Measurements from ENCODE around the gene MAN2B1. TPM values are rescaled to one million over a fixed set of nuclear protein-coding genes. Genes with fewer than 3 reads are reported as not detected.
"Not testable (repeated sequence)": the region's sequence is repeated elsewhere in the genome, so short reads cannot be mapped to it uniquely, and the experiment has no call there.

The MAN2B1 gene
- polyA plus RNA-seq, 1 donor from 2014 or later: 99.6 TPM

GRCh38 chr19:12629215-12629614, 37.3 kb downstream of the MAN2B1 start:
- Mint-ChIP-seq H3K27ac (no peak overlapping the region), H3K4me3 (no peak overlapping the region), H3K27me3 (no peaks in the 10 kb centered on the region), H3K4me1 (peaks cover 0 to 1% (median 0%) of the 10 kb centered on the region in 3 donors), H3K36me3 (peaks cover 14% of the 10 kb centered on the region), H3K9me3 (peaks cover 0 to 15% (median 2%) of the 10 kb centered on the region in 3 donors)

GRCh38 chr19:12628040-12629022, 38.2 kb downstream of the MAN2B1 start:
- H3K27ac Mint-ChIP-seq: no peak overlapping the region
- H3K27me3 Mint-ChIP-seq: no peaks in the 10 kb centered on the region
- no peak overlapping the region for H3K4me3 Mint-ChIP-seq
- H3K4me1 Mint-ChIP-seq: no peaks in the 10 kb centered on the region
- peaks cover 14% of the 10 kb centered on the region for H3K36me3 Mint-ChIP-seq
- H3K9me3 Mint-ChIP-seq: peaks cover 0 to 15% (median 2%) of the 10 kb centered on the region in 3 donors

GRCh38 chr19:12626958-12627357, 39.6 kb downstream of the MAN2B1 start:
- Mint-ChIP-seq H3K27ac (peak overlapping the region in 1 of 3 donors; percentile 76), H3K9me3 (peaks cover 0 to 15% (median 2%) of the 10 kb centered on the region in 3 donors), H3K4me1 (peaks cover 0 to 1% (median 0%) of the 10 kb centered on the region in 3 donors), H3K36me3 (peaks cover 14% of the 10 kb centered on the region), H3K27me3 (no peaks in the 10 kb centered on the region), H3K4me3 (no peak overlapping the region)

GRCh38 chr19:12623361-12624031, 43.0 kb downstream of the MAN2B1 start:
- peak overlapping the region in 1 of 3 donors; percentile 45 for H3K27ac Mint-ChIP-seq
- H3K9me3 Mint-ChIP-seq: peaks cover 0 to 6% (median 0%) of the 10 kb centered on the region in 3 donors
- H3K4me3 Mint-ChIP-seq: peak overlapping the region in 1 of 4 donors; percentile 45
- peaks cover 0 to 14% (median 12%) of the 10 kb centered on the region in 3 donors for H3K4me1 Mint-ChIP-seq
- H3K36me3 Mint-ChIP-seq: peaks cover 7% of the 10 kb centered on the region
- no peaks in the 10 kb centered on the region for H3K27me3 Mint-ChIP-seq

- H3K4me3 Mint-ChIP-seq: peak overlapping the region in 1 of 4 donors; percentile 65
- H3K27ac Mint-ChIP-seq: peak overlapping the region in 1 of 3 donors; percentile 56
Measured at GRCh38 chr19:12621253-12622024, 45.1 kb downstream of the MAN2B1 start.

GRCh38 chr19:12617646-12618045, 48.9 kb downstream of the MAN2B1 start:
- H3K27me3 Mint-ChIP-seq: no peaks in the 10 kb centered on the region
- H3K36me3 Mint-ChIP-seq: peaks cover 1% of the 10 kb centered on the region
- H3K4me3 Mint-ChIP-seq: peak overlapping the region in 1 of 4 donors; percentile 70
- no peak overlapping the region for H3K27ac Mint-ChIP-seq
- no peaks in the 10 kb centered on the region for H3K9me3 Mint-ChIP-seq
- peaks cover 21 to 42% (median 42%) of the 10 kb centered on the region in 3 donors for H3K4me1 Mint-ChIP-seq

More at GRCh38 chr19:12621253-12622024, 45.1 kb downstream of the MAN2B1 start:
- peaks cover 5 to 19% (median 17%) of the 10 kb centered on the region in 3 donors for H3K4me1 Mint-ChIP-seq
- not testable (repeated sequence) for H3K36me3 Mint-ChIP-seq, H3K27me3 Mint-ChIP-seq, H3K9me3 Mint-ChIP-seq

GRCh38 chr19:12611361-12611699, 55.2 kb downstream of the MAN2B1 start:
- Mint-ChIP-seq H3K9me3 (no peaks in the 10 kb centered on the region), H3K27me3 (no peaks in the 10 kb centered on the region), H3K36me3 (peaks cover 4% of the 10 kb centered on the region), H3K27ac (peak overlapping the region; percentile 87 to 99 (median 98)), H3K4me1 (peaks cover 29 to 42% (median 41%) of the 10 kb centered on the region in 3 donors), H3K4me3 (peak overlapping the region; percentile 92 to 100 (median 100))

GRCh38 chr19:12610540-12611360, 55.8 kb downstream of the MAN2B1 start, which contains the start of the genes ZNF490 and ZNF791:
TSS of gene ZNF490 (minus strand) at chr19:12610813. CDS start at chr19:12610680, 133 bp downstream.
TSS of gene ZNF791 (plus strand) at chr19:12610920. CDS start at chr19:12611080, 160 bp downstream.
- peak within 1 kb of the TSS; percentile 92 to 100 (median 100) for H3K4me3 Mint-ChIP-seq
- peaks cover 4% of the 10 kb centered on the region for H3K36me3 Mint-ChIP-seq
- H3K27ac Mint-ChIP-seq: peak within 1 kb of the TSS; percentile 87 to 99 (median 98)
- peaks cover 23 to 36% (median 35%) of the 10 kb centered on the region in 3 donors for H3K4me1 Mint-ChIP-seq
- no peaks in the 10 kb centered on the region for H3K9me3 Mint-ChIP-seq
- H3K27me3 Mint-ChIP-seq: no peaks in the 10 kb centered on the region

- Mint-ChIP-seq H3K27ac (peak overlapping the region in 1 of 3 donors; percentile 85), H3K4me1 (peaks cover 17 to 24% (median 18%) of the 10 kb centered on the region in 3 donors), H3K27me3 (no peaks in the 10 kb centered on the region), H3K4me3 (peak overlapping the region in 2 of 4 donors; percentile 41 to 81), H3K36me3 (peaks cover 4% of the 10 kb centered on the region), H3K9me3 (no peaks in the 10 kb centered on the region)
Measured at GRCh38 chr19:12607631-12608030, 58.9 kb downstream of the MAN2B1 start.

GRCh38 chr19:12606796-12607195, 59.7 kb downstream of the MAN2B1 start:
- Mint-ChIP-seq H3K36me3 (peaks cover 4% of the 10 kb centered on the region), H3K27ac (no peak overlapping the region), H3K27me3 (no peaks in the 10 kb centered on the region), H3K4me1 (peaks cover 16 to 23% (median 16%) of the 10 kb centered on the region in 3 donors), H3K9me3 (no peaks in the 10 kb centered on the region), H3K4me3 (no peak overlapping the region)

- H3K27me3 Mint-ChIP-seq: no peaks in the 10 kb centered on the region
- H3K9me3 Mint-ChIP-seq: no peaks in the 10 kb centered on the region
- H3K4me3 Mint-ChIP-seq: peak overlapping the region in 1 of 4 donors; percentile 73
- H3K4me1 Mint-ChIP-seq: peaks cover 10 to 12% (median 11%) of the 10 kb centered on the region in 3 donors
- H3K27ac Mint-ChIP-seq: peak overlapping the region; percentile 27 to 45 (median 31)
- peaks cover 1% of the 10 kb centered on the region for H3K36me3 Mint-ChIP-seq
Measured at GRCh38 chr19:12603714-12604113, 62.8 kb downstream of the MAN2B1 start.

- no peaks in the 10 kb centered on the region for H3K27me3 Mint-ChIP-seq
- no peaks in the 10 kb centered on the region for H3K9me3 Mint-ChIP-seq
- no peak overlapping the region for H3K4me3 Mint-ChIP-seq
- no peak overlapping the region for H3K27ac Mint-ChIP-seq
- peaks cover 0 to 2% (median 0%) of the 10 kb centered on the region in 3 donors for H3K4me1 Mint-ChIP-seq
- peaks cover 4% of the 10 kb centered on the region for H3K36me3 Mint-ChIP-seq
Measured at GRCh38 chr19:12597594-12597993, 68.9 kb downstream of the MAN2B1 start.

- peaks cover 4% of the 10 kb centered on the region for H3K36me3 Mint-ChIP-seq
- no peak overlapping the region for H3K4me3 Mint-ChIP-seq
- H3K4me1 Mint-ChIP-seq: peaks cover 0 to 2% (median 0%) of the 10 kb centered on the region in 3 donors
- H3K27me3 Mint-ChIP-seq: no peaks in the 10 kb centered on the region
- no peak overlapping the region for H3K27ac Mint-ChIP-seq
- no peaks in the 10 kb centered on the region for H3K9me3 Mint-ChIP-seq
Measured at GRCh38 chr19:12596927-12597548, 69.5 kb downstream of the MAN2B1 start.
